Adrenal gland (tissue), 5 donors: ENCODE data around the gene ZDHHC4.

Experiments
- POLR2A ChIP-seq, 2 donors: fragments of 450-650 bp; IDR thresholded peaks; one replicate each; pipeline ENCODE4 v1.6.1; 2017; ENCODE audit warnings: antibody characterized with exemption in 2 of 2, mild to moderate bottlenecking in 2 of 2, moderate library complexity in 1 of 2
- TF ChIP-seq, protein P1 (sequence below), 6 experiments: fragments of 450-650 bp in 4 of 6; fragments of 200-600 bp in 2 of 6; sonication (generic) in 1 of 6; IDR thresholded peaks; 1 replicate in 5 of 6; 2 replicates in 1 of 6; pipeline versions ENCODE4 v1.5.1 to v1.8.0; 2016 to 2021; ENCODE audit warnings: antibody characterized with exemption in 6 of 6, mild to moderate bottlenecking in 2 of 6, moderate library complexity in 1 of 6
- donor health status: DM: no; HTN: no; CAD: no.

DNA sequence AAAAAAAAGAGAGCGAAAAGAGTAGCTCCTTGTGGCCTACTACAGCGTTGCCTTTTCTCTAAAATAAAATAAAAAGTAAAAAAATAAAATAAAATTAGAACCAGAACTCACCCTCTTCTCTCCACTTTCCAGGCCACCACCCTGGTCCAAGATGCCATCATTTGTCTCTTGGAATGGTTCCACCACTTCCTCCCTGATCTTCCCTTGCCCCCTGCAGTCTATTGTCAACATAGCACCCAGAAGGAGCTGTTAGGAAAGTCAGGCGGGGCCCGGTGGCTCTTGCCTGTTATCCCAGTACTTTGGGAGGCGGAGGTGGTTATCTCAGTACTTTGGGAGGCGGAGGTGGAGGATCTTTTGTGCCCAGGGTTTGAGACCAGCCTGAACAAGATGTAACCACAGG, 18.4 kb upstream of the ZDHHC4 start:
- no peak for TF ChIP-seq POLR2A (IDR thresholded peaks at IDR 0.05)
- TF ChIP-seq, protein P1, sequence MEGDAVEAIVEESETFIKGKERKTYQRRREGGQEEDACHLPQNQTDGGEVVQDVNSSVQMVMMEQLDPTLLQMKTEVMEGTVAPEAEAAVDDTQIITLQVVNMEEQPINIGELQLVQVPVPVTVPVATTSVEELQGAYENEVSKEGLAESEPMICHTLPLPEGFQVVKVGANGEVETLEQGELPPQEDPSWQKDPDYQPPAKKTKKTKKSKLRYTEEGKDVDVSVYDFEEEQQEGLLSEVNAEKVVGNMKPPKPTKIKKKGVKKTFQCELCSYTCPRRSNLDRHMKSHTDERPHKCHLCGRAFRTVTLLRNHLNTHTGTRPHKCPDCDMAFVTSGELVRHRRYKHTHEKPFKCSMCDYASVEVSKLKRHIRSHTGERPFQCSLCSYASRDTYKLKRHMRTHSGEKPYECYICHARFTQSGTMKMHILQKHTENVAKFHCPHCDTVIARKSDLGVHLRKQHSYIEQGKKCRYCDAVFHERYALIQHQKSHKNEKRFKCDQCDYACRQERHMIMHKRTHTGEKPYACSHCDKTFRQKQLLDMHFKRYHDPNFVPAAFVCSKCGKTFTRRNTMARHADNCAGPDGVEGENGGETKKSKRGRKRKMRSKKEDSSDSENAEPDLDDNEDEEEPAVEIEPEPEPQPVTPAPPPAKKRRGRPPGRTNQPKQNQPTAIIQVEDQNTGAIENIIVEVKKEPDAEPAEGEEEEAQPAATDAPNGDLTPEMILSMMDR (IDR thresholded peaks at IDR 0.05) = peak in 2 of 6 experiments; percentile 32 to 37
